Mesendoderm (in vitro differentiated cells): ENCODE measurements around the gene GFM1.

Experiments used
- DNase-seq: peaks from one replicate; pipeline ENCODE4 v3.0.0; 2013
- H2AK5ac ChIP-seq: 2 replicates; pipeline ENCODE4 v1.6.1; 2013; ENCODE audit warnings: low read length, inconsistent platforms
- H2BK120ac ChIP-seq: 2 replicates; pipeline ENCODE4 v1.6.1; 2013; ENCODE audit warnings: low read depth, mild to moderate bottlenecking, low read length, moderate library complexity, mixed read lengths
- H2BK15ac ChIP-seq: replicated peaks from 2 replicates; pipeline ENCODE4 v1.6.1; 2013; ENCODE audit warnings: low read depth, mild to moderate bottlenecking, moderate library complexity
- H2BK5ac ChIP-seq: 2 replicates; pipeline ENCODE4 v1.6.1; 2013; ENCODE audit warnings: low read length, inconsistent platforms
- H3K18ac ChIP-seq: 2 replicates; pipeline ENCODE4 v1.6.1; 2013; ENCODE audit warnings: mild to moderate bottlenecking, low read length, mixed read lengths
- H3K23ac ChIP-seq: one replicate; pipeline ENCODE4 v1.6.1; 2013; ENCODE audit warnings: low read length
- H3K27ac ChIP-seq: 2 replicates; pipeline ENCODE4 v1.5.1; 2013; ENCODE audit warnings: low read depth, mild to moderate bottlenecking, inconsistent platforms, low read length, moderate library complexity
- H3K27me3 ChIP-seq: 2 replicates; pipeline ENCODE4 v1.6.1; 2013; ENCODE audit warnings: low read length, control low read depth, mild to moderate bottlenecking, inconsistent platforms; ENCODE audit not compliant: insufficient read depth, poor library complexity
- H3K36me3 ChIP-seq: 2 replicates; pipeline ENCODE4 v1.6.1; 2013; ENCODE audit warnings: low read length, inconsistent platforms; ENCODE audit not compliant: control insufficient read depth, insufficient read depth
- H3K4ac ChIP-seq: one replicate; pipeline ENCODE4 v1.6.1; 2013; ENCODE audit warnings: low read depth, mild to moderate bottlenecking, low read length, moderate library complexity
- H3K4me1 ChIP-seq: 2 replicates; pipeline ENCODE4 v1.6.1; 2013; ENCODE audit warnings: low read depth, low read length, inconsistent platforms; ENCODE audit not compliant: control insufficient read depth
- H3K4me2 ChIP-seq: 2 replicates; pipeline ENCODE4 v1.6.1; 2013; ENCODE audit warnings: low read length
- H3K4me3 ChIP-seq: 2 replicates; pipeline ENCODE4 v1.5.1; 2013; ENCODE audit warnings: mild to moderate bottlenecking, low read length
- H3K56ac ChIP-seq: one replicate; pipeline ENCODE4 v1.6.1; 2013; ENCODE audit warnings: low read length
- H3K79me1 ChIP-seq: 2 replicates; pipeline ENCODE4 v1.6.1; 2013; ENCODE audit warnings: low read length, inconsistent platforms
- H3K79me2 ChIP-seq: 2 replicates; pipeline ENCODE4 v1.6.1; 2013; ENCODE audit warnings: mild to moderate bottlenecking, low read length; ENCODE audit not compliant: control insufficient read depth, insufficient read depth
- H3K9ac ChIP-seq: 2 replicates; pipeline ENCODE4 v1.6.1; 2013; ENCODE audit warnings: low read length, inconsistent platforms
- H4K5ac ChIP-seq: one replicate; pipeline ENCODE4 v1.6.1; 2013; ENCODE audit warnings: low read length
- H4K8ac ChIP-seq: one replicate; pipeline ENCODE4 v1.6.1; 2013; ENCODE audit warnings: low read depth, mild to moderate bottlenecking, control low read depth, low read length, moderate library complexity
- WGBS: extraction: QIAGEN DNeasy Blood & Tissue Kit; methylation state at CpG from one replicate; pipeline ENCODE4 v1.1.7; 2013; ENCODE audit warnings: low lambda C conversion rate, missing lambda C conversion rate; ENCODE audit not compliant: insufficient coverage; ENCODE audit errors: extremely low coverage; 5-methylcytosine and 5-hydroxymethylcytosine counted together

The GFM1 gene

DNA sequence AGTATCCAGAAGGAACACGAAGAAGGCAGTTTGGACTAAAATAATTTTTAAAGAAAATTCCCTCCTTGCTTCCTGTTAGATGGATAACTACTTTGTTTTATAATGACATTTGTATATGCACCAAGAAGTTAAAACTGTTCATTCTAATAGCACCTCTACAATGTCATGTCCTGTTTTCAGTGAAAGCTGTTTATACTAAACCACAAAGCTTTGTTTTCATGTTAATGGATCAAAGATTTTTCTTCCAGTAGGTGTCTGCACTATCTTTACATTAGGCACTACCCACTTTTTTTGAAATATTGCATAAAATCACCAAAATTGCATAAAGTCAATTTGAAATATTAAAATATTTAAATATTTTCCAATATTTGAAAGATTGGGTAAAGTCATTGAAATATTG, 77.8 kb downstream of the GFM1 start:
- Histone ChIP-seq H2BK120ac (no peak overlapping the region), H3K18ac (no peak overlapping the region), H3K4me1 (no peaks in the 10 kb centered on the region), H2BK15ac (no peak overlapping the region), H3K36me3 (no peaks in the 10 kb centered on the region), H3K79me2 (no peaks in the 10 kb centered on the region), H2AK5ac (no peak overlapping the region), H3K79me1 (no peaks in the 10 kb centered on the region), H3K27ac (no peak overlapping the region), H4K8ac (no peak overlapping the region), H2BK5ac (no peak overlapping the region), H3K56ac (no peak overlapping the region), H3K4me2 (no peak overlapping the region), H3K4ac (no peak overlapping the region), H3K27me3 (no peaks in the 10 kb centered on the region), H3K23ac (no peak overlapping the region), H4K5ac (no peak overlapping the region), H3K4me3 (no peak overlapping the region), H3K9ac (no peak overlapping the region)
- no CpG with 5 or more reads among the region's 1 CpG for whole genome bisulfite sequencing
- no peak for DNase-seq

DNA sequence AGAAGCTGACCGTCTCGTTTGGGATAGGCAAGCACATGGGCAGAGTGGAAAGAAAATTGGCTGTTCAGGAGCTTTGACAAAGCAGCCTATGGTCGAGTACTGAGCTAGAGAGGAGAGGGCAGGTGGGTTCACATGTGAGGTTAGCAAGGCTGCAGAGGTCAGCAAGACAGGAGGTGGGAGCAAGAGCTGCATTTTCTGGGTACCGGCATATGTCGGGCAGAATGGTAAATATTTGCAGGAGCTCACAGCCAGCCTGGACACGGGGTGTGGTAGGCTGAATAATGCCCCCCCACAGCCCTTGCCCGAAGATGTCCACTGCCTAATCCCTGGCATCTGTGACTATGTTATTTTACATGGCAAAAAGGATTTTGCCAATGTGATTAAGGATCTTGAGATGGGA, 79.7 kb downstream of the GFM1 start:
- H3K56ac ChIP-seq = no peak overlapping the region
- H2BK5ac ChIP-seq = no peak overlapping the region
- no peak for DNase-seq
- H3K79me1 ChIP-seq = no peaks in the 10 kb centered on the region
- no peak overlapping the region for H4K5ac ChIP-seq
- H3K79me2 ChIP-seq = no peaks in the 10 kb centered on the region
- no peak overlapping the region for H2AK5ac ChIP-seq
- H3K4me3 ChIP-seq = no peak overlapping the region
- no peak overlapping the region for H2BK120ac ChIP-seq
- H3K9ac ChIP-seq = no peak overlapping the region
- no peak overlapping the region for H3K4ac ChIP-seq
- no peak overlapping the region for H3K23ac ChIP-seq
- H2BK15ac ChIP-seq = no peak overlapping the region
- no peaks in the 10 kb centered on the region for H3K36me3 ChIP-seq
- WGBS = no CpG with 5 or more reads among the region's 7 CpGs
- no peak overlapping the region for H4K8ac ChIP-seq
- no peaks in the 10 kb centered on the region for H3K27me3 ChIP-seq
- no peaks in the 10 kb centered on the region for H3K4me1 ChIP-seq
- H3K27ac ChIP-seq = no peak overlapping the region
- H3K4me2 ChIP-seq = no peak overlapping the region
- H3K18ac ChIP-seq = no peak overlapping the region

DNA sequence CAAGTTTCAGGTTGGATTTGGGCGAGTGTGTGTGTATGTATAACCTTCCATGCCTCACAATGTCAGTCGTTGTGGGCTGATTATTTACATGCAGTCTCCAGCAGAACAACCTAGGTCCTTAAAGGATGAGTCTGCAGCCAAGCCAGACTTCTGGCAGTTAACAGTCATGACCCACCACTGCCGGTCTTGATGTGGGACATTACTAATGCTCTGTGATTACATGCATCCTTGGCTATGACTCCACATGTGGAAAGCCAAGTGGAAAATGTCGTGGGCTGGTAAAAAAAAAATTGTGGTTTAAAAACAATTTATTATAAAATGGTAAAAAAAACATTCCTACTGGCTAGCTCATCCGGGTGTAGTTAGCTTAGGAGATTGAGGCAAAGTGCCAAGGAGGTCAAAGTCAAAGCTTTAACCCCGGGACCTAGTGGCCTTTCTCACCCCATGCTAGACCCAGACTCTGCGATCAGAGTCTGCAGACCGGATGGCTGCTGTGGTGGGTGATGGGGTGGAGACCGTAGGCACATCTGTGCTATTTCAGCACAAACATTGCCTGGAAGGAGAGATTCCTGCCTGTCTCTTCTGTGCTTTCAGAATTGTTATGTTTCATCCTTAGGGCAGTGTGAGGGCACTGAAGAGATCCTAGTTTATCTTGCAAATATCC, 81.2 kb downstream of the GFM1 start:
- no peak overlapping the region for H2AK5ac ChIP-seq
- no peak overlapping the region for H3K9ac ChIP-seq
- no peak overlapping the region for H3K4me3 ChIP-seq
- no peak overlapping the region for H3K27ac ChIP-seq
- no peak overlapping the region for H3K56ac ChIP-seq
- no peaks in the 10 kb centered on the region for H3K79me2 ChIP-seq
- no peak overlapping the region for H3K4ac ChIP-seq
- H2BK15ac ChIP-seq = no peak overlapping the region
- no CpG with 5 or more reads among the region's 9 CpGs for WGBS
- no peak overlapping the region for H2BK120ac ChIP-seq
- no peaks in the 10 kb centered on the region for H3K36me3 ChIP-seq
- no peak overlapping the region for H3K23ac ChIP-seq
- no peaks in the 10 kb centered on the region for H3K79me1 ChIP-seq
- H4K5ac ChIP-seq = no peak overlapping the region
- H4K8ac ChIP-seq = no peak overlapping the region
- no peaks in the 10 kb centered on the region for H3K27me3 ChIP-seq
- no peak overlapping the region for H3K18ac ChIP-seq
- no peak overlapping the region for H2BK5ac ChIP-seq
- DNase-seq = no peak
- H3K4me1 ChIP-seq = no peaks in the 10 kb centered on the region
- H3K4me2 ChIP-seq = no peak overlapping the region

DNA sequence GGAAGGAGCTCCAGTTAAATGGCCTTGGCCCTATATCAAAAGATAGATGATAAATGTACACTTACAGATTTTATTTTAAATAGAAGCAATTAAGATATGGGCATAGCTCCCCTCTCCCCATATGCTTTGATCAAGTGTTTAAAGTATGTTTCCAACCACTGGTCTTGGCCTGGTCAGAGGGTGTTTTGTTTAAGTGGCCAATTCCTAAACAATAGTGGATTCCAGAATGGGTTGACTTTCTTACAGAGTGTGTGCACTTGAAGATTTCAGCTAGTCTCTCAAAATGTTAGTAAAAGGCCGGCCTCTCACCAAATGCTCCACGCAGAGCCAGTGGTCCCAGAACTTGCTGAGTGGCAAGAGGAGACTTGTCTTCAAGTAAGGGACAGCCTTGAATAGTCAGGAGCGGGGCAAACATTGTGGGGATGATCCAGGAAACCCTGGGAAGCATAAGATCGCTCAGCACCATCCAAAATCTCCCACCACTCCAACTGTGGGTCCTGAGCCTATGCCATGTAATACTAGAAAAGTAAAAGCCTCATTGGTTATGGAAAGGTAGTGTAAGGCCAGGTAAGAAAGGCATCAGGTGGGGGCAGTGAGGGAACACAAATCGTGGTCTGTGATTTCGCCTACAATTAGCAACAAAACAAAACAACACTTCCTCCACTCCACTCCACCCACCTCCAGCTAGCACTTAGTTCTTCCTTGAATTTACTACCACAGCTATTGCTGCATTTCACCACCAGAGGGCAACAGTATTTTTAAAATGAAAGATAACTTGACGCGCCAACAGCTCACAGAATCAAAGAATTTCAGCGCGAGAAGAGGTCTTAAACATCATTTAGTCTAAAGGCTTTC, 83.1 kb downstream of the GFM1 start:
- no peaks in the 10 kb centered on the region for H3K79me1 ChIP-seq
- no peak overlapping the region for H2BK120ac ChIP-seq
- no peak overlapping the region for H2BK15ac ChIP-seq
- H4K5ac ChIP-seq = no peak overlapping the region
- H3K36me3 ChIP-seq = no peaks in the 10 kb centered on the region
- no peak overlapping the region for H3K23ac ChIP-seq
- no peak overlapping the region for H2BK5ac ChIP-seq
- H3K27ac ChIP-seq = no peak overlapping the region
- H3K56ac ChIP-seq = no peak overlapping the region
- no peak overlapping the region for H2AK5ac ChIP-seq
- H3K4me1 ChIP-seq = peaks cover 2% of the 10 kb centered on the region
- no peak overlapping the region for H3K4me2 ChIP-seq
- WGBS = no CpG with 5 or more reads among the region's 10 CpGs
- H3K18ac ChIP-seq = no peak overlapping the region
- no peaks in the 10 kb centered on the region for H3K27me3 ChIP-seq
- H4K8ac ChIP-seq = no peak overlapping the region
- no peak overlapping the region for H3K9ac ChIP-seq
- no peak overlapping the region for H3K4ac ChIP-seq
- no peaks in the 10 kb centered on the region for H3K79me2 ChIP-seq
- peak; percentile 73 for DNase-seq
- H3K4me3 ChIP-seq = no peak overlapping the region

DNA sequence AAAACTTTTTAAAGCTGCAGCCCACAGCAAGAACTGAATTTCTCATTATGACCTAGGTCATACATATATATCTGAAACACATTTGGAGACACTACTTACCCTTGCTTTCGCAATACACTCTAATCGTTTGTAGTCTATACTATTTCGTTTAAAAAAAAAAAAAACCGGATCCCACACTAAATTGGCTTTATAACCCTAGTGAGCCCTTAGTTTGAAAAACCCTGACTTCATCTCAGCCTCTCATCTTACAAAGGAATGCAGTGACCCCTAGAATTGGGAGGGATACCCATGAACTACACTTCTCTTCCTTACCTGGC, 83.7 kb downstream of the GFM1 start:
- no peaks in the 10 kb centered on the region for H3K36me3 ChIP-seq
- no peak overlapping the region for H4K5ac ChIP-seq
- H3K4me2 ChIP-seq = no peak overlapping the region
- no peak overlapping the region for H2BK5ac ChIP-seq
- no peak overlapping the region for H3K23ac ChIP-seq
- H3K27me3 ChIP-seq = no peaks in the 10 kb centered on the region
- H3K9ac ChIP-seq = no peak overlapping the region
- no peaks in the 10 kb centered on the region for H3K79me2 ChIP-seq
- no peaks in the 10 kb centered on the region for H3K79me1 ChIP-seq
- no peak overlapping the region for H2BK120ac ChIP-seq
- H4K8ac ChIP-seq = no peak overlapping the region
- DNase-seq = no peak
- H3K27ac ChIP-seq = no peak overlapping the region
- WGBS = no CpG with 5 or more reads among the region's 4 CpGs
- H3K4me3 ChIP-seq = no peak overlapping the region
- H3K18ac ChIP-seq = no peak overlapping the region
- no peak overlapping the region for H2AK5ac ChIP-seq
- no peak overlapping the region for H3K56ac ChIP-seq
- H3K4ac ChIP-seq = no peak overlapping the region
- H2BK15ac ChIP-seq = no peak overlapping the region
- H3K4me1 ChIP-seq = peaks cover 2% of the 10 kb centered on the region

DNA sequence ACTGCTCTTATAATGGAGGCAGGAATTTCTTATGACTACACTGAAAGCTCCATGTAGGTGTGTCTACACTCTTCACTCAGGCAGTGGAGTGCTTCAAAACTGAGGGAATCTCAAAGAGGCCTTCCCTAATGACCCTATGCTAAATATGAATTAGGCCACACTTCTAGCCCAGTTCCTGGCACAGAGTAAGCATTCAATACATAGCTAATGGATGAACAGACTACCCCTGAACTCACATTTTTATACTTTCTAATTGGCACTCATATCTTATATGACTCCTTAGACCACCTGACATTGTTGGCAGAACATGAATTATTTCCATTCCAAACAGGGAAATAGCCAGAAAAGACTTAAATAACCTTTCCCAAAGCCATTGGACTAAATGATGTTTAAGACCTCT, 84.5 kb downstream of the GFM1 start:
- H3K79me2 ChIP-seq = no peaks in the 10 kb centered on the region
- H2BK5ac ChIP-seq = no peak overlapping the region
- no peaks in the 10 kb centered on the region for H3K79me1 ChIP-seq
- no peak for DNase-seq
- H3K18ac ChIP-seq = no peak overlapping the region
- no peak overlapping the region for H3K4me3 ChIP-seq
- H3K27ac ChIP-seq = no peak overlapping the region
- no peak overlapping the region for H4K5ac ChIP-seq
- H3K4ac ChIP-seq = no peak overlapping the region
- no peak overlapping the region for H4K8ac ChIP-seq
- H2BK15ac ChIP-seq = no peak overlapping the region
- no peaks in the 10 kb centered on the region for H3K36me3 ChIP-seq
- H3K9ac ChIP-seq = no peak overlapping the region
- no peak overlapping the region for H3K56ac ChIP-seq
- no peaks in the 10 kb centered on the region for H3K27me3 ChIP-seq
- H3K4me2 ChIP-seq = no peak overlapping the region
- H3K4me1 ChIP-seq = peaks cover 2% of the 10 kb centered on the region
- H2AK5ac ChIP-seq = no peak overlapping the region
- H2BK120ac ChIP-seq = no peak overlapping the region
- H3K23ac ChIP-seq = no peak overlapping the region
